GM12891 (cell line): Measurements from ENCODE around the gene THAP10.

ENCODE experiments used
- PAX5 ChIP-seq: IDR thresholded peaks from 2 replicates; pipeline ENCODE4 v1.6.1; 2011; ENCODE audit warnings: low read length, moderate library complexity, mild to moderate bottlenecking; ENCODE audit not compliant: insufficient read depth, severe bottlenecking
- POLR2A ChIP-seq: IDR thresholded peaks from 2 replicates; pipeline ENCODE4 v1.6.1; 2011; ENCODE audit warnings: low read depth, low read length, control low read depth
- POLR2AphosphoS5 ChIP-seq: IDR thresholded peaks from 2 replicates; pipeline ENCODE4 v1.6.1; 2011; ENCODE audit warnings: low read depth, low read length, control low read depth
- POU2F2 ChIP-seq: IDR thresholded peaks from 2 replicates; pipeline ENCODE4 v1.6.1; 2011; ENCODE audit warnings: low read depth, mild to moderate bottlenecking, control low read depth, low read length, moderate library complexity
- SPI1 ChIP-seq: IDR thresholded peaks from 2 replicates; pipeline ENCODE4 v1.6.1; 2011; ENCODE audit warnings: low read depth, low read length, control low read depth
- TAF1 ChIP-seq: IDR thresholded peaks from 2 replicates; pipeline ENCODE4 v1.6.1; 2011; ENCODE audit warnings: low read depth, low read length, control low read depth

DNA sequence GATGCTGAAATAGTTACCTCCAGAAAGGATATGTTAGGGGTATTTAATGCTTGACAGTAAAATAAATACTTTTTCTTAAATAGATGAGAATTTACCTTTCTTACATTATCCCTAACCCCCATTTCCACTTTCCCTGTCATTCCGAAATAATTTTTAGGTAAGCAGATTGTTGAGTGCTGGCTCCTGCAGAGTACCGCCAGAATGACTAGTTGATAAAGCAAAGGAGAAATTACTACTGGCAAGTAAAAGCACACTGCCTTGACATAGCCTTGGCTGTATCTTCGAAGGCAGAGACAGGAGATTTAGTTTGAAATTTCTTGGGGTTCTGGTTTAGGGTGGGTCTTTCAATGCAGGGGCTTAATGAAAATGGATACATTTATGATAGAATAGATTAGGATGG, 41.2 kb upstream of the THAP10 start:
- no peak for TF ChIP-seq POLR2A
- TF ChIP-seq POLR2AphosphoS5 = no peak
- no peak for TF ChIP-seq TAF1
- no peak for TF ChIP-seq SPI1
- no peak for TF ChIP-seq PAX5
- no peak for TF ChIP-seq POU2F2
